ENCODE measurements around the gene ELAVL3. TPM values are rescaled to one million over a fixed set of nuclear protein-coding genes. Genes with fewer than 3 reads are reported as not detected.
"Not testable (repeated sequence)": the region's sequence is repeated elsewhere in the genome, so short reads cannot be mapped to it uniquely, and the experiment has no call there.

The ELAVL3 gene
- total RNA-seq, 1 experiment from 2014 or later, result not detected

- no peaks in the 10 kb centered on the region for H3K9me3 ChIP-seq (ENCODE audit: control insufficient read depth, insufficient read depth, low read depth, low read length)
- CTCF ChIA-PET, result interaction anchor here (0.6 kb wide), 1 partner anchor 97 kb away, joined by 6 read pairs; no protein-coding TSS in a partner anchor
- no peak overlapping the region for H3K27ac ChIP-seq (ENCODE audit: low read length)
- H3K36me3 ChIP-seq (ENCODE audit: control insufficient read depth, insufficient read depth, low read length), result no peaks in the 10 kb centered on the region
- H3K4me1 ChIP-seq (ENCODE audit: control insufficient read depth, insufficient read depth, low read length), result no peaks in the 10 kb centered on the region
- intact Hi-C loops (cut with micrococcal nuclease; ENCODE audit: unreplicated experiment) (no loop called here), in situ Hi-C loops (cut with HindIII; ENCODE audit: low pct_unique_long_range_greater_than_20kb, low sequenced_read_pairs) (no loop called here)
- POLR2A ChIA-PET, result no interaction called here
- ATAC-seq, result no peak
- no TSS peak for BruUV-seq (replicated peaks)
- no peaks in the 10 kb centered on the region for H3K27me3 ChIP-seq (ENCODE audit: control insufficient read depth, insufficient read depth, low read length)
- no peak overlapping the region for H3K4me3 ChIP-seq (ENCODE audit: low read depth in 2 of 2, low read length in 2 of 2)
- no peak for DNase-seq (ENCODE audit: low read depth, low spot score)
- TF ChIP-seq SIN3A (IDR thresholded peaks at IDR 0.05; ENCODE audit: borderline replicate concordance, insufficient read depth, low read depth, low read length) (no peak), POLR2AphosphoS5 (IDR thresholded peaks at IDR 0.05; ENCODE audit: low read depth, low read length) (no peak)
Measured at GRCh38 chr19:11473725-11474124, 7.1 kb downstream of the ELAVL3 start.

- DNase-seq (ENCODE audit: low read depth, low spot score); CTCF ChIA-PET; H3K4me3 ChIP-seq (ENCODE audit: low read depth in 2 of 2, low read length in 2 of 2); H3K36me3 ChIP-seq (ENCODE audit: control insufficient read depth, insufficient read depth, low read length); intact Hi-C loops (cut with micrococcal nuclease; ENCODE audit: unreplicated experiment); H3K27ac ChIP-seq (ENCODE audit: low read length); H3K4me1 ChIP-seq (ENCODE audit: control insufficient read depth, insufficient read depth, low read length); BruUV-seq (replicated peaks); in situ Hi-C loops (cut with HindIII; ENCODE audit: low pct_unique_long_range_greater_than_20kb, low sequenced_read_pairs); ATAC-seq; H3K9me3 ChIP-seq (ENCODE audit: control insufficient read depth, insufficient read depth, low read depth, low read length); H3K27me3 ChIP-seq (ENCODE audit: control insufficient read depth, insufficient read depth, low read length): not testable (repeated sequence)
- POLR2A ChIA-PET, result interaction anchor here (0.7 kb wide), 1 partner anchor 20 kb away, joined by 4 read pairs; no protein-coding TSS in a partner anchor
Measured at GRCh38 chr19:11468266-11468845, 12.5 kb downstream of the ELAVL3 start.

GRCh38 chr19:11465600-11465999 lies 15.2 kb downstream of the ELAVL3 start:
- Histone ChIP-seq H3K27ac (ENCODE audit: low read length) (no peak overlapping the region), H3K27me3 (ENCODE audit: control insufficient read depth, insufficient read depth, low read length) (no peaks in the 10 kb centered on the region), H3K4me3 (ENCODE audit: low read depth in 2 of 2, low read length in 2 of 2) (no peak overlapping the region), H3K36me3 (ENCODE audit: control insufficient read depth, insufficient read depth, low read length) (no peaks in the 10 kb centered on the region), H3K9me3 (ENCODE audit: control insufficient read depth, insufficient read depth, low read depth, low read length) (no peaks in the 10 kb centered on the region), H3K4me1 (ENCODE audit: control insufficient read depth, insufficient read depth, low read length) (no peaks in the 10 kb centered on the region)
- CTCF ChIA-PET, result no interaction called here
- intact Hi-C loops (cut with micrococcal nuclease; ENCODE audit: unreplicated experiment), result no loop called here
- no TSS peak for BruUV-seq (replicated peaks)
- in situ Hi-C loops (cut with HindIII; ENCODE audit: low pct_unique_long_range_greater_than_20kb, low sequenced_read_pairs), result no loop called here
- TF ChIP-seq CTCF (IDR thresholded peaks at IDR 0.05), result no peak
- TF ChIP-seq POLR2AphosphoS5 (IDR thresholded peaks at IDR 0.05; ENCODE audit: low read depth, low read length), result no peak
- TF ChIP-seq TCF7L2 (IDR thresholded peaks at IDR 0.05; ENCODE audit: low read depth, low read length), result no peak
- TF ChIP-seq REST (IDR thresholded peaks at IDR 0.05; ENCODE audit: insufficient read depth in 1 of 2, low read depth in 2 of 2, low read length in 1 of 2), result no peak
- no peak for TF ChIP-seq SIN3A (IDR thresholded peaks at IDR 0.05; ENCODE audit: borderline replicate concordance, insufficient read depth, low read depth, low read length)
- ATAC-seq (no peak), DNase-seq (ENCODE audit: low read depth, low spot score) (no peak)
- POLR2A ChIA-PET, result no interaction called here
